ENCODE results near the gene NFKB1.

NFKB1 gene

DNA sequence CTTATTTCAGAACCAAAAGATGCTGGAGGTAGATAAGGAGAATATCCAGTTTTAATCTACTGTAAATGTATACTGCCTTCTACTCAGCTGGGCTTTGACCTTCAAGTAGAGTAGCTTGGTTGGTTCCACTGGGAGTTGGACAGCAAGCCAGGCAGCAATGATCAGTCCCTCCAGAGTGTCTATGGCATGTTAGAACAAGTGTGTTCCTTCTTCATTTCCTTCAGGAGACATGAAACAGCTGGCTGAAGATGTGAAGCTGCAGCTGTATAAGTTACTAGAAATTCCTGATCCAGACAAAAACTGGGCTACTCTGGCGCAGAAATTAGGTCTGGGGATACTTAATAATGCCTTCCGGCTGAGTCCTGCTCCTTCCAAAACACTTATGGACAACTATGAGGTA, 111.1 kb downstream of the NFKB1 start:
- no peaks in the 10 kb centered on the region for H3K27me3 ChIP-seq (ENCODE audit: insufficient read depth, poor library complexity, severe bottlenecking)
- no peak overlapping the region for H3K4me3 ChIP-seq (replicated peaks; ENCODE audit: insufficient read depth, low read length)
- no peak for TF ChIP-seq POLR2AphosphoS5 (IDR thresholded peaks at IDR 0.05; ENCODE audit: low read depth)
- TF ChIP-seq SPI1 (IDR thresholded peaks at IDR 0.05; ENCODE audit: borderline replicate concordance, low read depth): no peak
- TF ChIP-seq GABPA (IDR thresholded peaks at IDR 0.05; ENCODE audit: low read depth): no peak
- TF ChIP-seq, protein P1, sequence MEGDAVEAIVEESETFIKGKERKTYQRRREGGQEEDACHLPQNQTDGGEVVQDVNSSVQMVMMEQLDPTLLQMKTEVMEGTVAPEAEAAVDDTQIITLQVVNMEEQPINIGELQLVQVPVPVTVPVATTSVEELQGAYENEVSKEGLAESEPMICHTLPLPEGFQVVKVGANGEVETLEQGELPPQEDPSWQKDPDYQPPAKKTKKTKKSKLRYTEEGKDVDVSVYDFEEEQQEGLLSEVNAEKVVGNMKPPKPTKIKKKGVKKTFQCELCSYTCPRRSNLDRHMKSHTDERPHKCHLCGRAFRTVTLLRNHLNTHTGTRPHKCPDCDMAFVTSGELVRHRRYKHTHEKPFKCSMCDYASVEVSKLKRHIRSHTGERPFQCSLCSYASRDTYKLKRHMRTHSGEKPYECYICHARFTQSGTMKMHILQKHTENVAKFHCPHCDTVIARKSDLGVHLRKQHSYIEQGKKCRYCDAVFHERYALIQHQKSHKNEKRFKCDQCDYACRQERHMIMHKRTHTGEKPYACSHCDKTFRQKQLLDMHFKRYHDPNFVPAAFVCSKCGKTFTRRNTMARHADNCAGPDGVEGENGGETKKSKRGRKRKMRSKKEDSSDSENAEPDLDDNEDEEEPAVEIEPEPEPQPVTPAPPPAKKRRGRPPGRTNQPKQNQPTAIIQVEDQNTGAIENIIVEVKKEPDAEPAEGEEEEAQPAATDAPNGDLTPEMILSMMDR (IDR thresholded peaks at IDR 0.05; ENCODE audit: insufficient read depth, low read length): no peak
- TF ChIP-seq, protein P2, sequence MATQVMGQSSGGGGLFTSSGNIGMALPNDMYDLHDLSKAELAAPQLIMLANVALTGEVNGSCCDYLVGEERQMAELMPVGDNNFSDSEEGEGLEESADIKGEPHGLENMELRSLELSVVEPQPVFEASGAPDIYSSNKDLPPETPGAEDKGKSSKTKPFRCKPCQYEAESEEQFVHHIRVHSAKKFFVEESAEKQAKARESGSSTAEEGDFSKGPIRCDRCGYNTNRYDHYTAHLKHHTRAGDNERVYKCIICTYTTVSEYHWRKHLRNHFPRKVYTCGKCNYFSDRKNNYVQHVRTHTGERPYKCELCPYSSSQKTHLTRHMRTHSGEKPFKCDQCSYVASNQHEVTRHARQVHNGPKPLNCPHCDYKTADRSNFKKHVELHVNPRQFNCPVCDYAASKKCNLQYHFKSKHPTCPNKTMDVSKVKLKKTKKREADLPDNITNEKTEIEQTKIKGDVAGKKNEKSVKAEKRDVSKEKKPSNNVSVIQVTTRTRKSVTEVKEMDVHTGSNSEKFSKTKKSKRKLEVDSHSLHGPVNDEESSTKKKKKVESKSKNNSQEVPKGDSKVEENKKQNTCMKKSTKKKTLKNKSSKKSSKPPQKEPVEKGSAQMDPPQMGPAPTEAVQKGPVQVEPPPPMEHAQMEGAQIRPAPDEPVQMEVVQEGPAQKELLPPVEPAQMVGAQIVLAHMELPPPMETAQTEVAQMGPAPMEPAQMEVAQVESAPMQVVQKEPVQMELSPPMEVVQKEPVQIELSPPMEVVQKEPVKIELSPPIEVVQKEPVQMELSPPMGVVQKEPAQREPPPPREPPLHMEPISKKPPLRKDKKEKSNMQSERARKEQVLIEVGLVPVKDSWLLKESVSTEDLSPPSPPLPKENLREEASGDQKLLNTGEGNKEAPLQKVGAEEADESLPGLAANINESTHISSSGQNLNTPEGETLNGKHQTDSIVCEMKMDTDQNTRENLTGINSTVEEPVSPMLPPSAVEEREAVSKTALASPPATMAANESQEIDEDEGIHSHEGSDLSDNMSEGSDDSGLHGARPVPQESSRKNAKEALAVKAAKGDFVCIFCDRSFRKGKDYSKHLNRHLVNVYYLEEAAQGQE (IDR thresholded peaks at IDR 0.05; ENCODE audit: insufficient replicate concordance, low read depth): no peak
- no peak for DNase-seq (ENCODE audit: low read depth in 1 of 2, low spot score in 1 of 2)
- no peak overlapping the region for H3K27ac ChIP-seq (replicated peaks)

DNA sequence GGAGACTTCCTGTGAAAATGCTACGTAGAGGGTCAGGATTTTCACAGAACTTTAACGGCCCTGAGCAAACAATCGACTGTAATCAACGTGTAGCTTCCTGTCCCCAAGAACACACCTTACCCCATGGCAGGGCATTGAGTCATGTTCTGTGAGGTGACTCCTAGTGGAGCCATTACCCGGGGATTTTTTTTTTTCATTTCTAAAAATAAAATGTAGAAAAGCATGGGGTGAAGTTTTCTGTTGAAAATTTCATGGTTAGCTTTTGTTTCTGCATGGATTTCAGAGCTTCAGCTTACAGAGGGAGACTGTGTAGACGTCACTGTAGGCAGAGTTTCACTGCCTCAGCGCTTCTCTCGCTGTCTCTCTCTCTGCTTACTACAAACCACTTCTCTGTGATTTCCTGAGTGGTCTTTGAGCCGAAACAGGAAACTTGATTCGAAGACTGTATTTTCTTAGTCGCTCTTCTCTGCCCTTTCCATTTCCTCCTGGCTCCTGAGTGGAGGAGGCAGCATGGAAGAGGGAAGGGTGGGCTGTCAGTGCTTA, 111.7 kb downstream of the NFKB1 start:
- H3K27me3 ChIP-seq (ENCODE audit: insufficient read depth, poor library complexity, severe bottlenecking): no peaks in the 10 kb centered on the region
- DNase-seq (ENCODE audit: low read depth in 1 of 2, low spot score in 1 of 2): no peak
- no peak overlapping the region for H3K27ac ChIP-seq (replicated peaks)
- no peak overlapping the region for H3K4me3 ChIP-seq (replicated peaks; ENCODE audit: insufficient read depth, low read length)
- TF ChIP-seq, protein P2 (IDR thresholded peaks at IDR 0.05; ENCODE audit: insufficient replicate concordance, low read depth): no peak
- TF ChIP-seq POLR2AphosphoS5 (IDR thresholded peaks at IDR 0.05; ENCODE audit: low read depth): no peak
- no peak for TF ChIP-seq GABPA (IDR thresholded peaks at IDR 0.05; ENCODE audit: low read depth)
- no peak for TF ChIP-seq SPI1 (IDR thresholded peaks at IDR 0.05; ENCODE audit: borderline replicate concordance, low read depth)
- TF ChIP-seq, protein P1 (IDR thresholded peaks at IDR 0.05; ENCODE audit: insufficient read depth, low read length): no peak

DNA sequence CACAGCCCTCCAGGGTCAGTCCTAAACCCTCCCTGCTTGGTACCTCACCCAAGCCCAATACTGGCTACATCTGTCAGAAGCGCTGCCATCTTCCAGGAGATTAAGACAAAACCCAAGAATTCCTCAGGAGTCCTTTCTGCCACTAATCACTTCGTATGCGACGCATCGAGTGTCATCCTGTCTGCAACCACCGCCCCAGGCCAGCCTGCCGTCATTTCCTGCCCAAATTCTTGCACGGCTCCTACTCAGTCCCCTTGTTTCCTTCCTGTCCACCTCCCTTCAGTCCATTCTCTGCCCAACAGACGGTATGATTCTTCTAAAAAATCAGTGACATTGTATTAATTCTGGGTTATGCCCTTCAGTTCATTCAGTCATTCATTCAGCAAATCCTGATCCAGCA, 113.6 kb downstream of the NFKB1 start:
- DNase-seq (ENCODE audit: low read depth in 1 of 2, low spot score in 1 of 2): no peak
- H3K27me3 ChIP-seq (ENCODE audit: insufficient read depth, poor library complexity, severe bottlenecking): no peaks in the 10 kb centered on the region
- TF ChIP-seq GABPA (IDR thresholded peaks at IDR 0.05; ENCODE audit: low read depth) (no peak), SPI1 (IDR thresholded peaks at IDR 0.05; ENCODE audit: borderline replicate concordance, low read depth) (no peak), POLR2AphosphoS5 (IDR thresholded peaks at IDR 0.05; ENCODE audit: low read depth) (no peak)
- TF ChIP-seq, protein P1 (IDR thresholded peaks at IDR 0.05; ENCODE audit: insufficient read depth, low read length): no peak
- TF ChIP-seq, protein P2 (IDR thresholded peaks at IDR 0.05; ENCODE audit: insufficient replicate concordance, low read depth): no peak

More for the DNA sequence above, 113.6 kb downstream of the NFKB1 start:
- Histone ChIP-seq H3K4me3 (replicated peaks; ENCODE audit: insufficient read depth, low read length) (no peak overlapping the region), H3K27ac (replicated peaks) (no peak overlapping the region)
